ENCODE data around the gene TMEM138.
A peak's percentile ranks its signal among the peaks of the same experiment; 100 is the strongest.

Gene TMEM138

DNA sequence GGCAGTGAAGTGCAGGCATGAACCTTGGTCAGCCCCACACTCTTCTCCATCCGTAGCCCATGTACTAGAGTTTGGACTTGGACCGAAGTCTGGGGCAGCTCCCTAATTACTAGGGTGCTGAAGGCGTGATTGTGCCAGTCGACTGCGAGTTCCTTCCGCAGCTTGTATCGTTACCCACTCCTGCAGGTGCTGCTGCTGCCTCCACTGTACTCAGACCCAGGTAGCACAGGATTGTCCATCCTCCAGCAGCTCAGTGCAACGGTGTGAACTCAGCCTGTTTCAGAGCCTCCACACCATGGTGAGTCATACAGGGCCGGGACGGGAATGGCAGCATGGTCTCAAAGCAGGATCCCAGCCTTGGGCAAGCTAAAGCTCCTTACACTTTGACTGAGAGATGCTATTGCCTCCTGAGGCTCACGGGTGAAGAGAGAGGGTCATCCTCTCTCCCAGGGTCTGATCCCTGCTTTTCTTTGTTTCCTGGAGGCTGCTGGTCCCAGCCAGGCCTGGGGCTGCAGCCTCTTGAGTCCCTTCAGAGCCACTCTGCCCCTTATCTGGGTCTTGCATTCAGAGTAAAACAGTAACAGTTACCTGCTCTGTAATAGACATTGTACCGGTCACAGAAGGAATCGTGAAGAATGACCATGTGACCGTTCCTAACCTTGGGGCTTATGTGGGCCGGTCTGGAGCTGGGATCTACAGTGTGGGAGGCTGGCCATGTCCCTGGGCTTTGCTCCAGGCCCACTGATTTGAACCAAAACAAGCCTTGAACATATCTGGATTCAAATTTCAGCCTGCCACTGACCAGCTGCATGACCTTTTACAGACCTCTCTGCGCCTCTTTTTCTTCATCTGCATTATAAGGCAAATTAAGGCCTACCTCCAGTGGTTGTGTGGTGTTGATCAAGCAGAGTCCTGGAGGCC lies 27.5 kb upstream of the TMEM138 start:
- no peak overlapping the region for H2BK5ac ChIP-seq (ENCODE audit: low read length)
- H3K79me1 ChIP-seq (ENCODE audit: low read length), result no peaks in the 10 kb centered on the region
- WGBS (ENCODE audit: extremely low coverage, insufficient coverage, low lambda C conversion rate), result no CpG with 5 or more reads among the region's 16 CpGs
- peak overlapping the region; percentile 39 for H3K9ac ChIP-seq (ENCODE audit: low read length)
- no peak overlapping the region for H2BK120ac ChIP-seq (ENCODE audit: low read depth, low read length)
- H3K4me2 ChIP-seq (ENCODE audit: low read length), result no peak overlapping the region
- no peaks in the 10 kb centered on the region for H3K27me3 ChIP-seq (ENCODE audit: insufficient read depth, low read length, poor library complexity)
- H3K4me3 ChIP-seq (ENCODE audit: low read length), result no peak overlapping the region
- peak overlapping the region; percentile 57 for H2AK5ac ChIP-seq (ENCODE audit: low read length)
- peak overlapping the region; percentile 78 for H3K56ac ChIP-seq (ENCODE audit: low read length)
- H3K18ac ChIP-seq (ENCODE audit: low read length), result no peak overlapping the region
- H3K36me3 ChIP-seq (ENCODE audit: control insufficient read depth, insufficient read depth, low read length), result no peaks in the 10 kb centered on the region
- H3K4ac ChIP-seq (ENCODE audit: low read depth, low read length), result no peak overlapping the region
- H3K79me2 ChIP-seq (ENCODE audit: control insufficient read depth, insufficient read depth, low read length), result peaks cover 30% of the 10 kb centered on the region
- H4K5ac ChIP-seq (ENCODE audit: low read length), result no peak overlapping the region
- H3K23ac ChIP-seq (ENCODE audit: low read length), result no peak overlapping the region
- no peak overlapping the region for H3K27ac ChIP-seq (ENCODE audit: low read depth, low read length)
- peak; percentile 41 for DNase-seq
- H2BK15ac ChIP-seq (replicated peaks; ENCODE audit: low read depth), result no peak overlapping the region
- peaks cover 6% of the 10 kb centered on the region for H3K4me1 ChIP-seq (ENCODE audit: control insufficient read depth, low read depth, low read length)
- H4K8ac ChIP-seq (ENCODE audit: low read depth, low read length), result no peak overlapping the region

DNA sequence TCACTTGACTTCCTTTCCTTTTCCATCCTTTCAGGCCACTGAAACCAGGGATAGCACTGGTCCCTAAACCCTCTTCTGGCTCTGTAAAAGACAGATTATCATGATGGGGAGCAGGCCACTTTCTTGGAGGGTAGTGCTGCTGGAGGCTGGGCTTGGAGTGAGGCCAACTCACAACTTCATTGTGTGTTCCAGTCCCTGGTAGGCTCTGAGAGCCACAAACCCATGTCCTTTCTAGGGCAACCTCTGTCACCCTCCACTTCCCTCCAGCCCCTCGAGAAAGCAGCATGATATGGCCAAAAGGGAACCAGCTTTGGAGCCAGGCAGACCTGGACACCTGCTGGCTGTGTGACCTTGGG lies 26.8 kb upstream of the TMEM138 start:
- H4K8ac ChIP-seq (ENCODE audit: low read depth, low read length), result no peak overlapping the region
- H4K5ac ChIP-seq (ENCODE audit: low read length), result no peak overlapping the region
- H3K4ac ChIP-seq (ENCODE audit: low read depth, low read length), result no peak overlapping the region
- H2BK5ac ChIP-seq (ENCODE audit: low read length), result no peak overlapping the region
- H3K4me3 ChIP-seq (ENCODE audit: low read length), result no peak overlapping the region
- H3K18ac ChIP-seq (ENCODE audit: low read length), result no peak overlapping the region
- no peak for DNase-seq
- H2BK120ac ChIP-seq (ENCODE audit: low read depth, low read length), result no peak overlapping the region
- no peak overlapping the region for H3K27ac ChIP-seq (ENCODE audit: low read depth, low read length)
- peak overlapping the region; percentile 19 for H3K9ac ChIP-seq (ENCODE audit: low read length)
- H3K27me3 ChIP-seq (ENCODE audit: insufficient read depth, low read length, poor library complexity), result no peaks in the 10 kb centered on the region
- H3K4me1 ChIP-seq (ENCODE audit: control insufficient read depth, low read depth, low read length), result peaks cover 6% of the 10 kb centered on the region
- WGBS (ENCODE audit: extremely low coverage, insufficient coverage, low lambda C conversion rate), result no CpG with 5 or more reads among the region's 1 CpG
- H3K4me2 ChIP-seq (ENCODE audit: low read length), result no peak overlapping the region
- H3K79me1 ChIP-seq (ENCODE audit: low read length), result no peaks in the 10 kb centered on the region
- peaks cover 24% of the 10 kb centered on the region for H3K79me2 ChIP-seq (ENCODE audit: control insufficient read depth, insufficient read depth, low read length)
- H2AK5ac ChIP-seq (ENCODE audit: low read length), result no peak overlapping the region
- H3K56ac ChIP-seq (ENCODE audit: low read length), result peak overlapping the region; percentile 46
- no peaks in the 10 kb centered on the region for H3K36me3 ChIP-seq (ENCODE audit: control insufficient read depth, insufficient read depth, low read length)
- no peak overlapping the region for H3K23ac ChIP-seq (ENCODE audit: low read length)
- H2BK15ac ChIP-seq (replicated peaks; ENCODE audit: low read depth), result no peak overlapping the region

DNA sequence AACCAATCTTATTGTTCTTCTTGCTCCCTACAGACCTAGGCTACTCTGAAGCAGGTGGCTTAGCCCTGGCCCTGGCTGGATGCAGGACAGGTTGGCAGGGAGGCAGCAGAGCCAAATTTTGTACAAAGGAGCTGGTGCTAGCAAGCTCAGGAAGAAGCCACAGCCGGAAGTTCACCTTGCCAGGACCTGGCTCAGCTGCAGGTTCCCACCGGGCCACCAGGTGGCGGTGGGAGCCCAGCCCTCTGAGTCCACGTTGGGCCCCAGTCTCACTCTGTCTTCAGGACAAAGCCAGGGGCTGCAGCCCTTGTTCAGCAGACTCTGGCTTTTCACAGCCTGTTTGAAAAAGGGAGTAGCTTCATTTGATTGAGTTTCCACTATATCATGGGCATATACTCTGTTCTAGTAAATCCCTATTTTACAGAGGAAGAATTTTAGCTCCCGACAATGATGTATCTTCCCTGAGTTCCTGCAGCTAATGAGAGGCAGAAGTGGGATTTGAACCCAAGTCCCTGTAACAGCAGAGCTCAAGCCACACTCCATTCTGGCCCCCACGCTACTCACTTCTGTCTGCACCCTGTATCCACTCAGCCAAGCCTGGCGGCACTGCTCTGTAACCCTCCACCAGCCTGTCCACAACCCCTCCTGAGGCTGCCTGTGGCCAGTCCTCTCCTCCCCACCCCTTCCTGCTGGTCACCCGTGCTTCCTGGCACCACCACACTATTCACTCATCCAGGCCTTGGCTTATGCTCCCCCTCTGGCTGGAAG lies 25.8 kb upstream of the TMEM138 start:
- no peak overlapping the region for H2BK15ac ChIP-seq (replicated peaks; ENCODE audit: low read depth)
- peak; percentile 91 for DNase-seq
- H4K5ac ChIP-seq (ENCODE audit: low read length), result no peak overlapping the region
- WGBS (ENCODE audit: extremely low coverage, insufficient coverage, low lambda C conversion rate), result no CpG with 5 or more reads among the region's 8 CpGs
- no peak overlapping the region for H2BK120ac ChIP-seq (ENCODE audit: low read depth, low read length)
- H3K23ac ChIP-seq (ENCODE audit: low read length), result no peak overlapping the region
- H3K56ac ChIP-seq (ENCODE audit: low read length), result peak overlapping the region; percentile 43
- no peak overlapping the region for H3K27ac ChIP-seq (ENCODE audit: low read depth, low read length)
- no peak overlapping the region for H3K4me2 ChIP-seq (ENCODE audit: low read length)
- H3K4me1 ChIP-seq (ENCODE audit: control insufficient read depth, low read depth, low read length), result peaks cover 6% of the 10 kb centered on the region
- no peak overlapping the region for H3K18ac ChIP-seq (ENCODE audit: low read length)
- no peaks in the 10 kb centered on the region for H3K79me1 ChIP-seq (ENCODE audit: low read length)
- no peaks in the 10 kb centered on the region for H3K36me3 ChIP-seq (ENCODE audit: control insufficient read depth, insufficient read depth, low read length)
- H3K4me3 ChIP-seq (ENCODE audit: low read length), result no peak overlapping the region
- peak overlapping the region; percentile 30 for H3K9ac ChIP-seq (ENCODE audit: low read length)
- no peak overlapping the region for H4K8ac ChIP-seq (ENCODE audit: low read depth, low read length)
- H2AK5ac ChIP-seq (ENCODE audit: low read length), result no peak overlapping the region
- peaks cover 15% of the 10 kb centered on the region for H3K79me2 ChIP-seq (ENCODE audit: control insufficient read depth, insufficient read depth, low read length)
- no peaks in the 10 kb centered on the region for H3K27me3 ChIP-seq (ENCODE audit: insufficient read depth, low read length, poor library complexity)
- H2BK5ac ChIP-seq (ENCODE audit: low read length), result no peak overlapping the region
- H3K4ac ChIP-seq (ENCODE audit: low read depth, low read length), result no peak overlapping the region

GRCh38 chr11:61337706-61338470 lies 24.3 kb upstream of the TMEM138 start:
- Histone ChIP-seq H4K8ac (ENCODE audit: low read depth, low read length) (no peak overlapping the region), H3K27ac (ENCODE audit: low read depth, low read length) (no peak overlapping the region), H3K4ac (ENCODE audit: low read depth, low read length) (no peak overlapping the region)

DNA sequence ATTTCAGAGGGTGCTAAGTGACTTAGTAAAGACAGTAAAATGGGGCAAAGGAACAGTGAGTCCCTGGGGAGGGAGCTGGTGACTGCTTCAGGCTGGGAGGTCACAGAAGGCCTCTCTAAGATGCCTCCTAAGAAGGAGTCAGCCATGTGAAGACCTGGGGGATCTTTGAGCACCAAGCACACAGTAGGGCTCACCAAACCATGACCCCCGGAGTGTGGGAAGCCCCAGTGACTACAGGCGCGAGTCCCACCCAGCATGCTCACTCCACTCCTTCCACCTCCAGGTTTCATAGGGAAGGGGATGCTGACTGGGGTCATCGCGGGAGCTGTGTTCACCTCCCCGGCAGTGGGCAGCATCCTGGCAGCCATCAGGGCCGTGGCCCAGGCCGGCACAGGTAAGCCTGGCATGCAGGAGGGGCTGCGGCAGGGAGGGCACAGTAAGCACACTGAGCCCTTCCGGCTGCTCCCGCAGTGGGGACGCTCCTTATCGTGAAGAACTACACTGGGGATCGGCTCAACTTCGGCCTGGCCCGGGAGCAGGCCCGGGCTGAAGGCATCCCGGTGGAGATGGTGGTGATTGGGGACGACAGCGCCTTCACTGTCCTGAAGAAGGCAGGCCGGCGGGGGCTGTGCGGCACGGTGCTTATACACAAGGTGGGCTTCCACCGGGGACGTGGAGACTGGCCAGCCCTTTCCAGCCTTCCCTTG lies 23.2 kb upstream of the TMEM138 start:
- H3K4me2 ChIP-seq (ENCODE audit: low read length), result no peak overlapping the region
- H3K27ac ChIP-seq (ENCODE audit: low read depth, low read length), result no peak overlapping the region
- no peak overlapping the region for H4K8ac ChIP-seq (ENCODE audit: low read depth, low read length)
- H3K18ac ChIP-seq (ENCODE audit: low read length), result no peak overlapping the region
- no peaks in the 10 kb centered on the region for H3K4me1 ChIP-seq (ENCODE audit: control insufficient read depth, low read depth, low read length)
- no peaks in the 10 kb centered on the region for H3K36me3 ChIP-seq (ENCODE audit: control insufficient read depth, insufficient read depth, low read length)
- no peak for DNase-seq
- H3K4ac ChIP-seq (ENCODE audit: low read depth, low read length), result no peak overlapping the region
- H3K9ac ChIP-seq (ENCODE audit: low read length), result no peak overlapping the region
- no peak overlapping the region for H3K23ac ChIP-seq (ENCODE audit: low read length)
- H2BK120ac ChIP-seq (ENCODE audit: low read depth, low read length), result no peak overlapping the region
- H3K4me3 ChIP-seq (ENCODE audit: low read length), result no peak overlapping the region
- no peak overlapping the region for H2BK5ac ChIP-seq (ENCODE audit: low read length)
- H3K79me1 ChIP-seq (ENCODE audit: low read length), result no peaks in the 10 kb centered on the region
- no peaks in the 10 kb centered on the region for H3K27me3 ChIP-seq (ENCODE audit: insufficient read depth, low read length, poor library complexity)
- no peak overlapping the region for H2BK15ac ChIP-seq (replicated peaks; ENCODE audit: low read depth)
- H3K79me2 ChIP-seq (ENCODE audit: control insufficient read depth, insufficient read depth, low read length), result no peaks in the 10 kb centered on the region
- no peak overlapping the region for H4K5ac ChIP-seq (ENCODE audit: low read length)
- H2AK5ac ChIP-seq (ENCODE audit: low read length), result no peak overlapping the region
- WGBS (ENCODE audit: extremely low coverage, insufficient coverage, low lambda C conversion rate), result no CpG with 5 or more reads among the region's 26 CpGs
- no peak overlapping the region for H3K56ac ChIP-seq (ENCODE audit: low read length)

More at GRCh38 chr11:61337706-61338470, 24.3 kb upstream of the TMEM138 start:
- DNase-seq, result no peak
- H3K27me3 ChIP-seq (ENCODE audit: insufficient read depth, low read length, poor library complexity), result no peaks in the 10 kb centered on the region
- peaks cover 4% of the 10 kb centered on the region for H3K4me1 ChIP-seq (ENCODE audit: control insufficient read depth, low read depth, low read length)
- no peak overlapping the region for H3K4me3 ChIP-seq (ENCODE audit: low read length)
- H2BK15ac ChIP-seq (replicated peaks; ENCODE audit: low read depth), result no peak overlapping the region
- no peaks in the 10 kb centered on the region for H3K79me2 ChIP-seq (ENCODE audit: control insufficient read depth, insufficient read depth, low read length)
- H3K23ac ChIP-seq (ENCODE audit: low read length), result no peak overlapping the region
- no peak overlapping the region for H3K56ac ChIP-seq (ENCODE audit: low read length)
- no peak overlapping the region for H2AK5ac ChIP-seq (ENCODE audit: low read length)
- no peaks in the 10 kb centered on the region for H3K36me3 ChIP-seq (ENCODE audit: control insufficient read depth, insufficient read depth, low read length)
- no peaks in the 10 kb centered on the region for H3K79me1 ChIP-seq (ENCODE audit: low read length)
- H2BK5ac ChIP-seq (ENCODE audit: low read length), result no peak overlapping the region
- no peak overlapping the region for H3K9ac ChIP-seq (ENCODE audit: low read length)
- H3K18ac ChIP-seq (ENCODE audit: low read length), result no peak overlapping the region
- WGBS (ENCODE audit: extremely low coverage, insufficient coverage, low lambda C conversion rate), result no CpG with 5 or more reads among the region's 15 CpGs
- H4K5ac ChIP-seq (ENCODE audit: low read length), result no peak overlapping the region
- no peak overlapping the region for H2BK120ac ChIP-seq (ENCODE audit: low read depth, low read length)
- no peak overlapping the region for H3K4me2 ChIP-seq (ENCODE audit: low read length)
